Stimulated activated naive CD4-positive, alpha-beta T cell (primary cell): ENCODE results near the gene XYLT1.

Experiments
- DNase-seq, 6 experiments: peaks; one replicate each; lab custom pipeline; 2025; lab: John Stamatoyannopoulos, UW

Gene XYLT1

GRCh38 chr16:17199135-17199534 lies 271.6 kb downstream of the XYLT1 start:
- no peak for DNase-seq

GRCh38 chr16:17196526-17196925 lies 274.2 kb downstream of the XYLT1 start:
- no peak for DNase-seq

- DNase-seq = peak in 5 of 6 experiments; percentile 12 to 57 (median 28)
Observed at GRCh38 chr16:17194190-17194780, 276.5 kb downstream of the XYLT1 start.

- DNase-seq = no peak
Observed at GRCh38 chr16:17193566-17194100, 277.1 kb downstream of the XYLT1 start.

GRCh38 chr16:17184026-17184425 lies 286.7 kb downstream of the XYLT1 start:
- no peak for DNase-seq

- DNase-seq = no peak
Observed at GRCh38 chr16:17177959-17178905, 292.5 kb downstream of the XYLT1 start.

GRCh38 chr16:17177242-17177958 lies 293.4 kb downstream of the XYLT1 start:
- no peak for DNase-seq

- no peak for DNase-seq
Observed at GRCh38 chr16:17176199-17176598, 294.6 kb downstream of the XYLT1 start.

GRCh38 chr16:17173281-17173680 lies 297.5 kb downstream of the XYLT1 start:
- peak in 1 of 6 experiments; percentile 5 for DNase-seq

GRCh38 chr16:17171250-17172143 lies 299.3 kb downstream of the XYLT1 start:
- no peak for DNase-seq

GRCh38 chr16:17170435-17170834 lies 300.3 kb downstream of the XYLT1 start:
- no peak for DNase-seq

GRCh38 chr16:17168181-17168580 lies 302.6 kb downstream of the XYLT1 start:
- DNase-seq = no peak

- no peak for DNase-seq
Observed at GRCh38 chr16:17166095-17166494, 304.7 kb downstream of the XYLT1 start.

GRCh38 chr16:17162560-17162959 lies 308.2 kb downstream of the XYLT1 start:
- no peak for DNase-seq

- DNase-seq = no peak
Observed at GRCh38 chr16:17160920-17161431, 309.8 kb downstream of the XYLT1 start.

- no peak for DNase-seq
Observed at GRCh38 chr16:17160285-17160853, 310.4 kb downstream of the XYLT1 start.

- DNase-seq = no peak
Observed at GRCh38 chr16:17159617-17160016, 311.1 kb downstream of the XYLT1 start.

- no peak for DNase-seq
Observed at GRCh38 chr16:17155936-17156335, 314.8 kb downstream of the XYLT1 start.

- no peak for DNase-seq
Observed at GRCh38 chr16:17155485-17155884, 315.3 kb downstream of the XYLT1 start.

- DNase-seq = no peak
Observed at GRCh38 chr16:17154981-17155380, 315.8 kb downstream of the XYLT1 start.

GRCh38 chr16:17152311-17152710 lies 318.4 kb downstream of the XYLT1 start:
- no peak for DNase-seq
